CD4-positive, alpha-beta T cell treated with Interleukin-10 for 1 hour (primary cell): ENCODE measurements around the gene USP32.
"Not testable (repeated sequence)": the region's sequence is repeated elsewhere in the genome, so short reads cannot be mapped to it uniquely, and the experiment has no call there.

Source experiments
- DNase-seq: peaks from one replicate; pipeline ENCODE4 v3.0.0-alpha.2; 2020

USP32 gene

GRCh38 chr17:60327134-60327900 lies 64.6 kb downstream of the USP32 start:
- no peak for DNase-seq

GRCh38 chr17:60326702-60327101 lies 65.2 kb downstream of the USP32 start:
- DNase-seq, result no peak

GRCh38 chr17:60325730-60326524 lies 66.0 kb downstream of the USP32 start:
- DNase-seq, result no peak

GRCh38 chr17:60323754-60324153 lies 68.2 kb downstream of the USP32 start:
- DNase-seq, result no peak

- DNase-seq, result no peak
Observed at GRCh38 chr17:60322056-60322387, 69.9 kb downstream of the USP32 start.

GRCh38 chr17:60321336-60322055 lies 70.4 kb downstream of the USP32 start:
- DNase-seq, result no peak

GRCh38 chr17:60318830-60319229 lies 73.1 kb downstream of the USP32 start:
- no peak for DNase-seq

GRCh38 chr17:60318326-60318725 lies 73.6 kb downstream of the USP32 start:
- DNase-seq, result no peak

- no peak for DNase-seq
Observed at GRCh38 chr17:60315650-60316049, 76.3 kb downstream of the USP32 start.

GRCh38 chr17:60314900-60315299 lies 77.0 kb downstream of the USP32 start:
- not testable (repeated sequence) for DNase-seq

- no peak for DNase-seq
Observed at GRCh38 chr17:60314423-60314822, 77.5 kb downstream of the USP32 start.

GRCh38 chr17:60311936-60312335 lies 80.0 kb downstream of the USP32 start:
- DNase-seq, result no peak

GRCh38 chr17:60311186-60311585 lies 80.7 kb downstream of the USP32 start:
- DNase-seq, result no peak

- peak; percentile 32 for DNase-seq
Observed at GRCh38 chr17:60305141-60305540, 86.8 kb downstream of the USP32 start.

- no peak for DNase-seq
Observed at GRCh38 chr17:60304502-60304901, 87.4 kb downstream of the USP32 start.

GRCh38 chr17:60303406-60304099 lies 88.4 kb downstream of the USP32 start:
- DNase-seq, result no peak

- DNase-seq, result no peak
Observed at GRCh38 chr17:60301649-60302048, 90.3 kb downstream of the USP32 start.

GRCh38 chr17:60300949-60301348 lies 91.0 kb downstream of the USP32 start:
- DNase-seq, result no peak

- DNase-seq, result no peak
Observed at GRCh38 chr17:60300011-60300410, 91.9 kb downstream of the USP32 start.

- DNase-seq, result no peak
Observed at GRCh38 chr17:60297760-60298401, 94.1 kb downstream of the USP32 start.

GRCh38 chr17:60296177-60296576 lies 95.8 kb downstream of the USP32 start:
- no peak for DNase-seq

GRCh38 chr17:60293580-60294335 lies 98.2 kb downstream of the USP32 start:
- no peak for DNase-seq
